K562 (cell line): ENCODE measurements around the gene LIN7A. TPM values are rescaled to one million over a fixed set of nuclear protein-coding genes. Genes with fewer than 3 reads are reported as not detected.

Source experiments
- ATAC-seq: fragments of 200-7000 bp; cut with Tn5 transposase; 3 replicates; pipeline ENCODE4 v1.9.1; 2020; ENCODE audit warnings: moderate library complexity
- BruUV-seq: library from RNA; stranded (reverse); fragments of 400-500 nt; replicated peaks from 2 replicates; lab custom pipeline; 2021; lab: Mats Ljungman, UMichigan
- CTCF ChIA-PET: fragments of 300-600 bp; formaldehyde crosslinking; extraction: SDS; loops from one replicate; lab custom pipeline; 2021; ENCODE audit warnings: low intra/inter-chr PET ratio; lab: Yijun Ruan, JAX
- POLR2A ChIA-PET: fragments of 300-600, 350-650 bp; sonication (Branson Sonifier 250); formaldehyde crosslinking; extraction: SDS; loops from one replicate; lab custom pipeline; 2021; ENCODE audit warnings: antibody characterized with exemption, inconsistent platforms; lab: Yijun Ruan, JAX
- DNase-seq, 4 experiments: peaks; one replicate each; pipeline versions ENCODE4 v3.0.0 to v3.0.0-alpha.2; 2011 to 2018; ENCODE audit warnings: low spot score in 3 of 4, mixed read lengths in 3 of 4; ENCODE audit errors: extremely low read depth in 1 of 4
- FAIRE-seq: peaks from 2 replicates; lab custom pipeline; 2011; peaks lifted over from hg19 to GRCh38; lab: Jason Lieb, UNC
- H2AFZ ChIP-seq: 2 replicates; pipeline ENCODE4 v1.6.0; 2011; ENCODE audit warnings: low read depth, low read length, control low read depth, inconsistent platforms
- H3K27ac ChIP-seq: fragments of 200-600 bp; 3 replicates; pipeline ENCODE4 v1.8.0; 2011; ENCODE audit warnings: low read depth, mild to moderate bottlenecking, control low read depth, inconsistent platforms, low read length, moderate library complexity, mixed read lengths; ENCODE audit errors: extremely low read depth
- H3K27me3 ChIP-seq, 2 experiments: fragments of 300-600 bp in 1 of 2; 2 replicates in 1 of 2; 3 replicates in 1 of 2; pipeline versions ENCODE4 v1.6.0 to v1.8.0; 2011; ENCODE audit warnings: inconsistent platforms in 2 of 2, low read length in 2 of 2, mild to moderate bottlenecking in 1 of 2, mixed read lengths in 1 of 2, moderate library complexity in 1 of 2; ENCODE audit not compliant: control insufficient read depth in 2 of 2, insufficient read depth in 2 of 2
- H3K36me3 ChIP-seq: fragments of 300-600 bp; 3 replicates; pipeline ENCODE4 v1.8.0; 2011; ENCODE audit warnings: mild to moderate bottlenecking, low read length, inconsistent platforms; ENCODE audit not compliant: control insufficient read depth, insufficient read depth
- H3K4me1 ChIP-seq, 2 experiments: fragments of 200-600 bp in 1 of 2; replicated peaks in 1 of 2; 2 replicates in 1 of 2; 3 replicates in 1 of 2; pipeline versions ENCODE4 v1.5.1 to v1.8.0; 2011; ENCODE audit warnings: inconsistent platforms in 2 of 2, low read length in 2 of 2, mild to moderate bottlenecking in 1 of 2, mixed read lengths in 1 of 2, moderate library complexity in 1 of 2; ENCODE audit not compliant: control insufficient read depth in 2 of 2, insufficient read depth in 2 of 2
- H3K4me2 ChIP-seq: 2 replicates; pipeline ENCODE4 v1.6.1; 2011; ENCODE audit warnings: low read length, control low read depth, inconsistent platforms, mixed read lengths; ENCODE audit not compliant: insufficient read depth
- H3K4me3 ChIP-seq: fragments of 200-600 bp; sonication (generic), shearing (Covaris generic); 2 replicates; pipeline ENCODE4 v1.5.1; 2016; ENCODE audit warnings: control low read depth, inconsistent platforms
- H3K79me2 ChIP-seq: fragments of 200-600 bp; 3 replicates; pipeline ENCODE4 v1.8.0; 2011; ENCODE audit warnings: low read length, inconsistent platforms; ENCODE audit not compliant: control insufficient read depth, insufficient read depth
- H3K9ac ChIP-seq, 2 experiments: 2 replicates each; pipeline versions ENCODE4 v1.6.0 to v1.6.1; 2011; ENCODE audit warnings: low read depth in 2 of 2, low read length in 2 of 2, control low read depth in 1 of 2, inconsistent platforms in 1 of 2, mild to moderate bottlenecking in 1 of 2, mixed read lengths in 1 of 2; ENCODE audit not compliant: insufficient read depth in 1 of 2
- H3K9me1 ChIP-seq: one replicate; pipeline ENCODE4 v1.6.0; 2011; ENCODE audit warnings: inconsistent platforms, mild to moderate bottlenecking, low read length, moderate library complexity; ENCODE audit not compliant: control insufficient read depth, insufficient read depth
- H3K9me3 ChIP-seq: replicated peaks from 2 replicates; pipeline ENCODE4 v1.5.1; 2011; ENCODE audit warnings: low read depth, low read length, inconsistent platforms; ENCODE audit not compliant: control insufficient read depth, insufficient read depth
- H4K20me1 ChIP-seq: replicated peaks from 2 replicates; pipeline ENCODE4 v1.6.1; 2011; ENCODE audit warnings: low read length, inconsistent platforms, mixed read lengths; ENCODE audit not compliant: control insufficient read depth, insufficient read depth
- HMG20B ChIP-seq: fragments of 250-450 bp; sonication (Bioruptor Pico); IDR thresholded peaks from 2 replicates; pipeline ENCODE4 v1.5.0; 2021; ENCODE audit warnings: mild to moderate bottlenecking
- KLF6 ChIP-seq: fragments of 250-450 bp; sonication (Bioruptor Pico); IDR thresholded peaks from 2 replicates; pipeline ENCODE4 v1.4.0; 2020; ENCODE audit warnings: mild to moderate bottlenecking, moderate library complexity, borderline replicate concordance
- POLR2A ChIP-seq: fragments of 450-650 bp; conservative IDR thresholded peaks from 2 replicates; pipeline ENCODE4 v1.6.1; 2016
- POLR2H ChIP-seq: IDR thresholded peaks from 2 replicates; pipeline ENCODE4 v1.6.1; 2016; ENCODE audit warnings: missing genetic modification characterization, low read depth, mild to moderate bottlenecking, control low read depth, missing compliant biosample characterization, moderate library complexity
- SMAD1 ChIP-seq: fragments of 150-350 bp; IDR thresholded peaks from 2 replicates; pipeline ENCODE4 v1.6.1; 2014; ENCODE audit warnings: low read length, low read depth; ENCODE audit not compliant: partially characterized antibody
- WGBS: fragments of 100-300 bp; shearing (Covaris generic); methylation state at CpG from one replicate; pipeline ENCODE4 v1.1.6; 2016; ENCODE audit warnings: low coverage, mixed read lengths; ENCODE audit not compliant: insufficient coverage; ENCODE audit errors: missing lambda C conversion rate; 5-methylcytosine and 5-hydroxymethylcytosine counted together
- in situ Hi-C: fragments of 300-500 bp; cut with MboI; formaldehyde crosslinking; loops from 4 replicates; pipeline ENCODE4 v1.15.0; 2018; ENCODE audit warnings: inconsistent platforms, mixed read lengths
- intact Hi-C: fragments of 100-400 bp; cut with micrococcal nuclease; formaldehyde crosslinking; loops from 2 replicates; pipeline ENCODE4 v1.14.2; 2022
- polyA plus RNA-seq, 8 experiments: library from polyadenylated mRNA; depleted of rRNA in 4 of 8; stranded (reverse) in 5 of 8; unstranded in 3 of 8; fragments of >200 nt; fragmentation: Nextera tagmentation in 2 of 8; fragmentation: Illumina TruSeq in 1 of 8; extraction: Ambion mirVana in 2 of 8; extraction: Trizol in 1 of 8; gene quantifications; 2 replicates each; pipeline versions ENCODE4 v1.2.1 to v1.2.3, GENCODE V29; 2011 to 2014; ENCODE audit warnings: inconsistent platforms in 1 of 8, missing spikeins in 1 of 8
- total RNA-seq, 7 experiments: library from RNA; depleted of rRNA in 6 of 7; stranded (reverse); fragments of >200 nt in 6 of 7; fragmentation: Illumina TruSeq in 2 of 7; extraction: Trizol in 2 of 7; gene quantifications; 2 replicates each; pipeline versions ENCODE4 v1.2.1 to v1.2.3, GENCODE V29; 2011 to 2021; ENCODE audit warnings: low replicate concordance in 1 of 7
- TF ChIP-seq, protein P1 (sequence below): fragments of 450-650 bp; formaldehyde crosslinking; IDR thresholded peaks from 2 replicates; pipeline ENCODE4 v1.4.0; 2020; ENCODE audit warnings: mild to moderate bottlenecking, moderate library complexity
- TF ChIP-seq, protein P2 (sequence below): fragments of 250-450 bp; sonication (Bioruptor Pico); IDR thresholded peaks from 2 replicates; pipeline ENCODE4 v1.9.0; 2021; ENCODE audit warnings: mild to moderate bottlenecking, inconsistent platforms
- TF ChIP-seq, protein P3 (sequence below): fragments of 200-600 bp; sonication (generic); IDR thresholded peaks from one replicate; pipeline ENCODE4 v1.6.1; 2012; ENCODE audit warnings: mild to moderate bottlenecking, low read depth, low read length, inconsistent platforms

LIN7A gene
- total and polyA plus RNA-seq, 9 of the 15 experiments (the other 6 are each of a cell fraction or from before 2014, with no cell fraction given) = not detected

DNA sequence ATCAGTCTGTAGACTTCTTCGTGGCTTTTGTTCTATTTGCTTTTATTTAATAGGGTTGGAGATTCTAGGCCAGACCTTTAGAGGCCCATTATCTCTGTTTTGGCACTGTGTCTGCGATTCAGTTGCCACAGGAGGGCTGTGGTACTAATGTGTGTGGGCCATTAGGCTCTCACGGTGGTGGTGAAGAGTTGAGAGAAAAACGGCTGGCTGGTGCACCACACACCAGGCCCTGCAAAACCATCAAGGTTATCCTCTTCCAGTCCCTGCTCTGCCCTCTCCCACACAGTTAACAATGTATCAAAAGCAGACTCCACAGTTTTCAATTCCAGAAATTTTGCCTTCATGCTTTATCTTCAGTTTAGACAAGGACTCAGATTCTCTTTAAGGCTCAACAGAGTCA lies 123.3 kb downstream of the LIN7A start:
- ChIA-PET POLR2A (no interaction called here), CTCF (no interaction called here)
- no peaks in the 10 kb centered on the region for H3K36me3 ChIP-seq
- in situ Hi-C loops = no loop called here
- no peaks in the 10 kb centered on the region for H3K27me3 ChIP-seq
- H3K9me1 ChIP-seq = no peaks in the 10 kb centered on the region
- no peaks in the 10 kb centered on the region for H3K9me3 ChIP-seq
- BruUV-seq = no TSS peak
- H3K27ac ChIP-seq = no peak overlapping the region
- 3% methylated on average over 4 of the region's 4 CpGs for WGBS
- intact Hi-C loops = no loop called here
- no peak overlapping the region for H2AFZ ChIP-seq
- FAIRE-seq (no peak), ATAC-seq (no peak), DNase-seq (no peak)
- H3K4me1 ChIP-seq = no peaks in the 10 kb centered on the region
- H3K79me2 ChIP-seq = no peaks in the 10 kb centered on the region
- H4K20me1 ChIP-seq = no peaks in the 10 kb centered on the region
- no peak overlapping the region for H3K4me3 ChIP-seq
- H3K9ac ChIP-seq = no peak overlapping the region
- no peak overlapping the region for H3K4me2 ChIP-seq
- TF ChIP-seq, protein P1, sequence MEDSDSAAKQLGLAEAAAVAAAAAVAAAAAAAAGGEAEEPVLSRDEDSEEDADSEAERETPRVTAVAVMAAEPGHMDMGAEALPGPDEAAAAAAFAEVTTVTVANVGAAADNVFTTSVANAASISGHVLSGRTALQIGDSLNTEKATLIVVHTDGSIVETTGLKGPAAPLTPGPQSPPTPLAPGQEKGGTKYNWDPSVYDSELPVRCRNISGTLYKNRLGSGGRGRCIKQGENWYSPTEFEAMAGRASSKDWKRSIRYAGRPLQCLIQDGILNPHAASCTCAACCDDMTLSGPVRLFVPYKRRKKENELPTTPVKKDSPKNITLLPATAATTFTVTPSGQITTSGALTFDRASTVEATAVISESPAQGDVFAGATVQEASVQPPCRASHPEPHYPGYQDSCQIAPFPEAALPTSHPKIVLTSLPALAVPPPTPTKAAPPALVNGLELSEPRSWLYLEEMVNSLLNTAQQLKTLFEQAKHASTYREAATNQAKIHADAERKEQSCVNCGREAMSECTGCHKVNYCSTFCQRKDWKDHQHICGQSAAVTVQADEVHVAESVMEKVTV (CRISPR knock-in tag) = no peak
- TF ChIP-seq, protein P2, sequence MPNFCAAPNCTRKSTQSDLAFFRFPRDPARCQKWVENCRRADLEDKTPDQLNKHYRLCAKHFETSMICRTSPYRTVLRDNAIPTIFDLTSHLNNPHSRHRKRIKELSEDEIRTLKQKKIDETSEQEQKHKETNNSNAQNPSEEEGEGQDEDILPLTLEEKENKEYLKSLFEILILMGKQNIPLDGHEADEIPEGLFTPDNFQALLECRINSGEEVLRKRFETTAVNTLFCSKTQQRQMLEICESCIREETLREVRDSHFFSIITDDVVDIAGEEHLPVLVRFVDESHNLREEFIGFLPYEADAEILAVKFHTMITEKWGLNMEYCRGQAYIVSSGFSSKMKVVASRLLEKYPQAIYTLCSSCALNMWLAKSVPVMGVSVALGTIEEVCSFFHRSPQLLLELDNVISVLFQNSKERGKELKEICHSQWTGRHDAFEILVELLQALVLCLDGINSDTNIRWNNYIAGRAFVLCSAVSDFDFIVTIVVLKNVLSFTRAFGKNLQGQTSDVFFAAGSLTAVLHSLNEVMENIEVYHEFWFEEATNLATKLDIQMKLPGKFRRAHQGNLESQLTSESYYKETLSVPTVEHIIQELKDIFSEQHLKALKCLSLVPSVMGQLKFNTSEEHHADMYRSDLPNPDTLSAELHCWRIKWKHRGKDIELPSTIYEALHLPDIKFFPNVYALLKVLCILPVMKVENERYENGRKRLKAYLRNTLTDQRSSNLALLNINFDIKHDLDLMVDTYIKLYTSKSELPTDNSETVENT (CRISPR knock-in tag) = no peak
- TF ChIP-seq HMG20B (CRISPR knock-in tag) = no peak
- no peak for TF ChIP-seq KLF6 (CRISPR knock-in tag)
- no peak for TF ChIP-seq POLR2A
- no peak for TF ChIP-seq SMAD1
- TF ChIP-seq, protein P3, sequence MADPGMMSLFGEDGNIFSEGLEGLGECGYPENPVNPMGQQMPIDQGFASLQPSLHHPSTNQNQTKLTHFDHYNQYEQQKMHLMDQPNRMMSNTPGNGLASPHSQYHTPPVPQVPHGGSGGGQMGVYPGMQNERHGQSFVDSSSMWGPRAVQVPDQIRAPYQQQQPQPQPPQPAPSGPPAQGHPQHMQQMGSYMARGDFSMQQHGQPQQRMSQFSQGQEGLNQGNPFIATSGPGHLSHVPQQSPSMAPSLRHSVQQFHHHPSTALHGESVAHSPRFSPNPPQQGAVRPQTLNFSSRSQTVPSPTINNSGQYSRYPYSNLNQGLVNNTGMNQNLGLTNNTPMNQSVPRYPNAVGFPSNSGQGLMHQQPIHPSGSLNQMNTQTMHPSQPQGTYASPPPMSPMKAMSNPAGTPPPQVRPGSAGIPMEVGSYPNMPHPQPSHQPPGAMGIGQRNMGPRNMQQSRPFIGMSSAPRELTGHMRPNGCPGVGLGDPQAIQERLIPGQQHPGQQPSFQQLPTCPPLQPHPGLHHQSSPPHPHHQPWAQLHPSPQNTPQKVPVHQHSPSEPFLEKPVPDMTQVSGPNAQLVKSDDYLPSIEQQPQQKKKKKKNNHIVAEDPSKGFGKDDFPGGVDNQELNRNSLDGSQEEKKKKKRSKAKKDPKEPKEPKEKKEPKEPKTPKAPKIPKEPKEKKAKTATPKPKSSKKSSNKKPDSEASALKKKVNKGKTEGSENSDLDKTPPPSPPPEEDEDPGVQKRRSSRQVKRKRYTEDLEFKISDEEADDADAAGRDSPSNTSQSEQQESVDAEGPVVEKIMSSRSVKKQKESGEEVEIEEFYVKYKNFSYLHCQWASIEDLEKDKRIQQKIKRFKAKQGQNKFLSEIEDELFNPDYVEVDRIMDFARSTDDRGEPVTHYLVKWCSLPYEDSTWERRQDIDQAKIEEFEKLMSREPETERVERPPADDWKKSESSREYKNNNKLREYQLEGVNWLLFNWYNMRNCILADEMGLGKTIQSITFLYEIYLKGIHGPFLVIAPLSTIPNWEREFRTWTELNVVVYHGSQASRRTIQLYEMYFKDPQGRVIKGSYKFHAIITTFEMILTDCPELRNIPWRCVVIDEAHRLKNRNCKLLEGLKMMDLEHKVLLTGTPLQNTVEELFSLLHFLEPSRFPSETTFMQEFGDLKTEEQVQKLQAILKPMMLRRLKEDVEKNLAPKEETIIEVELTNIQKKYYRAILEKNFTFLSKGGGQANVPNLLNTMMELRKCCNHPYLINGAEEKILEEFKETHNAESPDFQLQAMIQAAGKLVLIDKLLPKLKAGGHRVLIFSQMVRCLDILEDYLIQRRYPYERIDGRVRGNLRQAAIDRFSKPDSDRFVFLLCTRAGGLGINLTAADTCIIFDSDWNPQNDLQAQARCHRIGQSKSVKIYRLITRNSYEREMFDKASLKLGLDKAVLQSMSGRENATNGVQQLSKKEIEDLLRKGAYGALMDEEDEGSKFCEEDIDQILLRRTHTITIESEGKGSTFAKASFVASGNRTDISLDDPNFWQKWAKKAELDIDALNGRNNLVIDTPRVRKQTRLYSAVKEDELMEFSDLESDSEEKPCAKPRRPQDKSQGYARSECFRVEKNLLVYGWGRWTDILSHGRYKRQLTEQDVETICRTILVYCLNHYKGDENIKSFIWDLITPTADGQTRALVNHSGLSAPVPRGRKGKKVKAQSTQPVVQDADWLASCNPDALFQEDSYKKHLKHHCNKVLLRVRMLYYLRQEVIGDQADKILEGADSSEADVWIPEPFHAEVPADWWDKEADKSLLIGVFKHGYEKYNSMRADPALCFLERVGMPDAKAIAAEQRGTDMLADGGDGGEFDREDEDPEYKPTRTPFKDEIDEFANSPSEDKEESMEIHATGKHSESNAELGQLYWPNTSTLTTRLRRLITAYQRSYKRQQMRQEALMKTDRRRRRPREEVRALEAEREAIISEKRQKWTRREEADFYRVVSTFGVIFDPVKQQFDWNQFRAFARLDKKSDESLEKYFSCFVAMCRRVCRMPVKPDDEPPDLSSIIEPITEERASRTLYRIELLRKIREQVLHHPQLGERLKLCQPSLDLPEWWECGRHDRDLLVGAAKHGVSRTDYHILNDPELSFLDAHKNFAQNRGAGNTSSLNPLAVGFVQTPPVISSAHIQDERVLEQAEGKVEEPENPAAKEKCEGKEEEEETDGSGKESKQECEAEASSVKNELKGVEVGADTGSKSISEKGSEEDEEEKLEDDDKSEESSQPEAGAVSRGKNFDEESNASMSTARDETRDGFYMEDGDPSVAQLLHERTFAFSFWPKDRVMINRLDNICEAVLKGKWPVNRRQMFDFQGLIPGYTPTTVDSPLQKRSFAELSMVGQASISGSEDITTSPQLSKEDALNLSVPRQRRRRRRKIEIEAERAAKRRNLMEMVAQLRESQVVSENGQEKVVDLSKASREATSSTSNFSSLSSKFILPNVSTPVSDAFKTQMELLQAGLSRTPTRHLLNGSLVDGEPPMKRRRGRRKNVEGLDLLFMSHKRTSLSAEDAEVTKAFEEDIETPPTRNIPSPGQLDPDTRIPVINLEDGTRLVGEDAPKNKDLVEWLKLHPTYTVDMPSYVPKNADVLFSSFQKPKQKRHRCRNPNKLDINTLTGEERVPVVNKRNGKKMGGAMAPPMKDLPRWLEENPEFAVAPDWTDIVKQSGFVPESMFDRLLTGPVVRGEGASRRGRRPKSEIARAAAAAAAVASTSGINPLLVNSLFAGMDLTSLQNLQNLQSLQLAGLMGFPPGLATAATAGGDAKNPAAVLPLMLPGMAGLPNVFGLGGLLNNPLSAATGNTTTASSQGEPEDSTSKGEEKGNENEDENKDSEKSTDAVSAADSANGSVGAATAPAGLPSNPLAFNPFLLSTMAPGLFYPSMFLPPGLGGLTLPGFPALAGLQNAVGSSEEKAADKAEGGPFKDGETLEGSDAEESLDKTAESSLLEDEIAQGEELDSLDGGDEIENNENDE = no peak
- no peak for TF ChIP-seq POLR2H (tag)
